SK-N-MC (cell line): ENCODE data around the gene ENHO.

Experiments used
- EZH2 ChIP-seq: fragments of 200-600 bp; sonication (generic); IDR thresholded peaks from one replicate; pipeline ENCODE4 v1.6.1; 2017; ENCODE audit warnings: antibody characterized with exemption
- FOXP2 ChIP-seq: optimal IDR thresholded peaks from 2 replicates; pipeline ENCODE3; 2011; ENCODE audit warnings: mild to moderate bottlenecking, moderate library complexity; ENCODE audit not compliant: insufficient read depth; ENCODE audit errors: extremely low read length, control extremely low read depth
- POLR2AphosphoS5 ChIP-seq: IDR thresholded peaks from 2 replicates; pipeline ENCODE4 v1.6.1; 2012; ENCODE audit warnings: mild to moderate bottlenecking, low read depth, low read length, borderline replicate concordance

DNA sequence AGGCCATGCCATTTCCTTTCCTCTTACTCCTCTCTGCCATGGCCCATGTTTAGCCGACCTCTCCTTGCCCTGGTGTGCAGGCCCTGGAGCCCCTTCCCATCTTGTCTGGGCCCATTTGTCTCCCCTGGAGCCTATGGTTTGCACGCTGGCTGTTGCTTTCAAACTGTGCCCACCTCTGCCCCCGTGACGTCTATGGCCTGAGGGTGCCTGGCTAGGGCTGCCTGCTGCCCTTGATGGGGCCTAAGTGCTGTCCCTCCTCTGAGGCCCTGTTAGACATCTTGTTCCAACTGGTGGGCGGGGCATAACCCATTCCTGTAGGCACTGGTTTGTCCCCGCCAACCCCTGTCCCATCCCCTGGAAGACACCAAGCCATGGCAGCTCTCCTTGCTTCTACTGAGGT lies 22.7 kb upstream of the ENHO start:
- TF ChIP-seq EZH2 = no peak
- TF ChIP-seq POLR2AphosphoS5 = no peak
- TF ChIP-seq FOXP2 = no peak
